Mesendoderm (in vitro differentiated cells): ENCODE data around the gene PLN.

ENCODE experiments used
- DNase-seq: peaks from one replicate; pipeline ENCODE4 v3.0.0; 2013
- H2AK5ac ChIP-seq: 2 replicates; pipeline ENCODE4 v1.6.1; 2013; ENCODE audit warnings: low read length, inconsistent platforms
- H2BK120ac ChIP-seq: 2 replicates; pipeline ENCODE4 v1.6.1; 2013; ENCODE audit warnings: low read depth, mild to moderate bottlenecking, low read length, moderate library complexity, mixed read lengths
- H2BK15ac ChIP-seq: replicated peaks from 2 replicates; pipeline ENCODE4 v1.6.1; 2013; ENCODE audit warnings: low read depth, mild to moderate bottlenecking, moderate library complexity
- H2BK5ac ChIP-seq: 2 replicates; pipeline ENCODE4 v1.6.1; 2013; ENCODE audit warnings: low read length, inconsistent platforms
- H3K18ac ChIP-seq: 2 replicates; pipeline ENCODE4 v1.6.1; 2013; ENCODE audit warnings: mild to moderate bottlenecking, low read length, mixed read lengths
- H3K23ac ChIP-seq: one replicate; pipeline ENCODE4 v1.6.1; 2013; ENCODE audit warnings: low read length
- H3K27ac ChIP-seq: 2 replicates; pipeline ENCODE4 v1.5.1; 2013; ENCODE audit warnings: low read depth, mild to moderate bottlenecking, inconsistent platforms, low read length, moderate library complexity
- H3K27me3 ChIP-seq: 2 replicates; pipeline ENCODE4 v1.6.1; 2013; ENCODE audit warnings: low read length, control low read depth, mild to moderate bottlenecking, inconsistent platforms; ENCODE audit not compliant: insufficient read depth, poor library complexity
- H3K36me3 ChIP-seq: 2 replicates; pipeline ENCODE4 v1.6.1; 2013; ENCODE audit warnings: low read length, inconsistent platforms; ENCODE audit not compliant: control insufficient read depth, insufficient read depth
- H3K4ac ChIP-seq: one replicate; pipeline ENCODE4 v1.6.1; 2013; ENCODE audit warnings: low read depth, mild to moderate bottlenecking, low read length, moderate library complexity
- H3K4me1 ChIP-seq: 2 replicates; pipeline ENCODE4 v1.6.1; 2013; ENCODE audit warnings: low read depth, low read length, inconsistent platforms; ENCODE audit not compliant: control insufficient read depth
- H3K4me2 ChIP-seq: 2 replicates; pipeline ENCODE4 v1.6.1; 2013; ENCODE audit warnings: low read length
- H3K4me3 ChIP-seq: 2 replicates; pipeline ENCODE4 v1.5.1; 2013; ENCODE audit warnings: mild to moderate bottlenecking, low read length
- H3K56ac ChIP-seq: one replicate; pipeline ENCODE4 v1.6.1; 2013; ENCODE audit warnings: low read length
- H3K79me1 ChIP-seq: 2 replicates; pipeline ENCODE4 v1.6.1; 2013; ENCODE audit warnings: low read length, inconsistent platforms
- H3K79me2 ChIP-seq: 2 replicates; pipeline ENCODE4 v1.6.1; 2013; ENCODE audit warnings: mild to moderate bottlenecking, low read length; ENCODE audit not compliant: control insufficient read depth, insufficient read depth
- H3K9ac ChIP-seq: 2 replicates; pipeline ENCODE4 v1.6.1; 2013; ENCODE audit warnings: low read length, inconsistent platforms
- H4K5ac ChIP-seq: one replicate; pipeline ENCODE4 v1.6.1; 2013; ENCODE audit warnings: low read length
- H4K8ac ChIP-seq: one replicate; pipeline ENCODE4 v1.6.1; 2013; ENCODE audit warnings: low read depth, mild to moderate bottlenecking, control low read depth, low read length, moderate library complexity
- WGBS: extraction: QIAGEN DNeasy Blood & Tissue Kit; methylation state at CpG from one replicate; pipeline ENCODE4 v1.1.7; 2013; ENCODE audit warnings: low lambda C conversion rate, missing lambda C conversion rate; ENCODE audit not compliant: insufficient coverage; ENCODE audit errors: extremely low coverage; 5-methylcytosine and 5-hydroxymethylcytosine counted together

PLN gene

GRCh38 chr6:118536478-118536877, 11.6 kb upstream of the PLN start:
- WGBS: no CpG with 5 or more reads among the region's 2 CpGs

GRCh38 chr6:118537574-118537973, 10.5 kb upstream of the PLN start:
- no peak overlapping the region for H2BK5ac ChIP-seq
- H2AK5ac ChIP-seq: no peak overlapping the region
- H3K18ac ChIP-seq: no peak overlapping the region
- H3K79me2 ChIP-seq: no peaks in the 10 kb centered on the region
- no peak overlapping the region for H3K56ac ChIP-seq
- no peaks in the 10 kb centered on the region for H3K36me3 ChIP-seq
- H3K4ac ChIP-seq: no peak overlapping the region
- no peak overlapping the region for H3K4me2 ChIP-seq
- H4K8ac ChIP-seq: no peak overlapping the region
- no peak overlapping the region for H2BK15ac ChIP-seq
- H4K5ac ChIP-seq: no peak overlapping the region
- no peaks in the 10 kb centered on the region for H3K27me3 ChIP-seq
- no peak overlapping the region for H3K4me3 ChIP-seq
- H3K27ac ChIP-seq: no peak overlapping the region
- H3K9ac ChIP-seq: no peak overlapping the region
- no peak overlapping the region for H3K23ac ChIP-seq
- DNase-seq: no peak
- WGBS: no CpG with 5 or more reads among the region's 2 CpGs
- H2BK120ac ChIP-seq: no peak overlapping the region
- no peaks in the 10 kb centered on the region for H3K4me1 ChIP-seq
- H3K79me1 ChIP-seq: no peaks in the 10 kb centered on the region

More at GRCh38 chr6:118536478-118536877, 11.6 kb upstream of the PLN start:
- Histone ChIP-seq H3K79me1 (no peaks in the 10 kb centered on the region), H3K4me2 (no peak overlapping the region), H3K56ac (no peak overlapping the region), H2AK5ac (no peak overlapping the region), H3K4me1 (no peaks in the 10 kb centered on the region), H4K8ac (no peak overlapping the region), H3K79me2 (no peaks in the 10 kb centered on the region), H3K9ac (no peak overlapping the region), H4K5ac (no peak overlapping the region), H2BK120ac (no peak overlapping the region), H3K18ac (no peak overlapping the region), H2BK5ac (no peak overlapping the region), H3K27me3 (no peaks in the 10 kb centered on the region), H3K4me3 (no peak overlapping the region), H2BK15ac (no peak overlapping the region), H3K27ac (no peak overlapping the region), H3K36me3 (no peaks in the 10 kb centered on the region), H3K4ac (no peak overlapping the region), H3K23ac (no peak overlapping the region)
- no peak for DNase-seq

- Histone ChIP-seq H3K79me2 (no peaks in the 10 kb centered on the region), H3K27me3 (no peaks in the 10 kb centered on the region), H2BK5ac (no peak overlapping the region), H3K4me2 (no peak overlapping the region), H4K5ac (no peak overlapping the region), H3K56ac (no peak overlapping the region), H3K4me3 (no peak overlapping the region), H3K4me1 (no peaks in the 10 kb centered on the region), H3K9ac (no peak overlapping the region), H2BK15ac (no peak overlapping the region), H4K8ac (no peak overlapping the region), H2BK120ac (no peak overlapping the region), H3K18ac (no peak overlapping the region), H3K4ac (no peak overlapping the region), H2AK5ac (no peak overlapping the region), H3K79me1 (no peaks in the 10 kb centered on the region), H3K27ac (no peak overlapping the region), H3K36me3 (no peaks in the 10 kb centered on the region), H3K23ac (no peak overlapping the region)
- no CpG with 5 or more reads among the region's 3 CpGs for WGBS
- no peak for DNase-seq
Measured at GRCh38 chr6:118542184-118542952, 5.7 kb upstream of the PLN start.

GRCh38 chr6:118544105-118544504, 4.0 kb upstream of the PLN start:
- Histone ChIP-seq H3K4me3 (no peak overlapping the region), H3K18ac (no peak overlapping the region), H3K4me2 (no peak overlapping the region), H3K4ac (no peak overlapping the region), H3K56ac (no peak overlapping the region), H2BK15ac (no peak overlapping the region), H3K23ac (no peak overlapping the region), H3K9ac (no peak overlapping the region), H3K79me1 (no peaks in the 10 kb centered on the region), H3K79me2 (no peaks in the 10 kb centered on the region), H3K27ac (no peak overlapping the region), H2BK120ac (no peak overlapping the region), H3K27me3 (no peaks in the 10 kb centered on the region), H4K8ac (no peak overlapping the region), H3K36me3 (no peaks in the 10 kb centered on the region), H3K4me1 (no peaks in the 10 kb centered on the region), H2AK5ac (no peak overlapping the region), H4K5ac (no peak overlapping the region), H2BK5ac (no peak overlapping the region)
- DNase-seq: no peak
- no CpG with 5 or more reads among the region's 3 CpGs for WGBS

GRCh38 chr6:118546164-118546879, 1.8 kb upstream of the PLN start:
- Histone ChIP-seq H3K18ac (no peak overlapping the region), H3K4me2 (no peak overlapping the region), H3K4me1 (no peaks in the 10 kb centered on the region), H3K56ac (no peak overlapping the region), H3K36me3 (no peaks in the 10 kb centered on the region), H2AK5ac (no peak overlapping the region), H3K79me1 (no peaks in the 10 kb centered on the region), H3K23ac (no peak overlapping the region), H2BK5ac (no peak overlapping the region), H2BK120ac (no peak overlapping the region), H2BK15ac (no peak overlapping the region), H3K9ac (no peak overlapping the region), H3K4me3 (no peak overlapping the region), H3K79me2 (no peaks in the 10 kb centered on the region), H3K4ac (no peak overlapping the region), H3K27ac (no peak overlapping the region), H4K5ac (no peak overlapping the region), H3K27me3 (no peaks in the 10 kb centered on the region), H4K8ac (no peak overlapping the region)
- no peak for DNase-seq
- WGBS: no CpG with 5 or more reads among the region's 4 CpGs
